H1 (cell line): ENCODE results near the gene SMAD6. TPM values are rescaled to one million over a fixed set of nuclear protein-coding genes. Genes with fewer than 3 reads are reported as not detected.

Source experiments
- CTCF ChIA-PET: fragments of 300-600 bp; sonication (Branson Sonifier 250); formaldehyde crosslinking; loops from one replicate; lab custom pipeline; 2021; ENCODE audit not compliant: partially characterized antibody; lab: Charles Lee
- POLR2A ChIA-PET: fragments of 300-600 bp; sonication (Branson Sonifier 250); formaldehyde crosslinking; loops from one replicate; lab custom pipeline; 2021; ENCODE audit warnings: inconsistent platforms; ENCODE audit not compliant: partially characterized antibody; lab: Charles Lee
- DNase-seq, 2 experiments: peaks; one replicate each; pipeline versions ENCODE4 v3.0.0 to v3.0.0-alpha.2; 2010 to 2022; ENCODE audit warnings: low spot score in 2 of 2, low read depth in 1 of 2, mixed read lengths in 1 of 2
- FAIRE-seq: peaks from 2 replicates; lab custom pipeline; 2011; peaks lifted over from hg19 to GRCh38; lab: Jason Lieb, UNC
- H2AFZ ChIP-seq: 2 replicates; pipeline ENCODE4 v1.8.1; 2012; ENCODE audit warnings: low read length, inconsistent platforms
- H2AK5ac ChIP-seq: 2 replicates; pipeline ENCODE4 v1.6.1; 2013; ENCODE audit warnings: low read depth, low read length
- H2BK120ac ChIP-seq: replicated peaks from 2 replicates; pipeline ENCODE3; 2013; ENCODE audit warnings: low read depth, low read length, inconsistent platforms
- H2BK12ac ChIP-seq: 2 replicates; pipeline ENCODE4 v1.6.1; 2013; ENCODE audit warnings: low read depth, low read length
- H2BK15ac ChIP-seq: 2 replicates; pipeline ENCODE4 v1.6.1; 2013; ENCODE audit warnings: low read length
- H2BK20ac ChIP-seq: 2 replicates; pipeline ENCODE4 v1.6.1; 2013; ENCODE audit warnings: low read length
- H2BK5ac ChIP-seq: 2 replicates; pipeline ENCODE4 v1.6.1; 2013; ENCODE audit warnings: low read depth, low read length
- H3K14ac ChIP-seq: 2 replicates; pipeline ENCODE4 v1.6.1; 2013; ENCODE audit warnings: inconsistent platforms; ENCODE audit not compliant: insufficient read length
- H3K18ac ChIP-seq: 2 replicates; pipeline ENCODE4 v1.6.1; 2013; ENCODE audit warnings: low read length; ENCODE audit errors: extremely low read depth
- H3K23ac ChIP-seq: 2 replicates; pipeline ENCODE4 v1.6.1; 2013; ENCODE audit warnings: inconsistent platforms; ENCODE audit not compliant: insufficient read length
- H3K23me2 ChIP-seq: 2 replicates; pipeline ENCODE4 v1.6.1; 2013; ENCODE audit warnings: low read depth, low read length
- H3K27ac ChIP-seq: 2 replicates; pipeline ENCODE4 v1.6.1; 2011; ENCODE audit warnings: low read depth, low read length, inconsistent platforms
- H3K27me3 ChIP-seq, 4 experiments: replicated peaks in 1 of 4; 1 replicate in 1 of 4; 2 replicates in 3 of 4; pipeline versions ENCODE4 v1.6.1 to v1.8.1; 2011 to 2013; ENCODE audit warnings: low read length in 3 of 4, mild to moderate bottlenecking in 3 of 4, inconsistent platforms in 2 of 4, mixed read lengths in 2 of 4, moderate library complexity in 1 of 4; ENCODE audit not compliant: control insufficient read depth in 3 of 4, insufficient read depth in 3 of 4; ENCODE audit errors: extremely low read depth in 1 of 4
- H3K36me3 ChIP-seq, 4 experiments: 2 replicates each; pipeline versions ENCODE4 v1.6.1 to v1.8.1; 2011 to 2013; ENCODE audit warnings: mild to moderate bottlenecking in 4 of 4, low read length in 3 of 4, moderate library complexity in 2 of 4, control low read depth in 1 of 4, inconsistent platforms in 1 of 4; ENCODE audit not compliant: insufficient read depth in 4 of 4, control insufficient read depth in 2 of 4
- H3K4ac ChIP-seq: replicated peaks from 2 replicates; pipeline ENCODE3; 2013; ENCODE audit warnings: low read length, low read depth, mixed read lengths, inconsistent platforms; ENCODE audit not compliant: insufficient read length
- H3K4me1 ChIP-seq, 4 experiments: replicated peaks in 1 of 4; 1 replicate in 1 of 4; 2 replicates in 3 of 4; pipeline versions ENCODE4 v1.6.1 to v1.8.1; 2011 to 2013; ENCODE audit warnings: low read length in 3 of 4, inconsistent platforms in 2 of 4, mixed read lengths in 1 of 4; ENCODE audit not compliant: insufficient read depth in 4 of 4, control insufficient read depth in 3 of 4
- H3K4me2 ChIP-seq, 2 experiments: 2 replicates each; pipeline versions ENCODE4 v1.6.1 to v1.8.1; 2011 to 2013; ENCODE audit warnings: low read depth in 2 of 2, low read length in 2 of 2, control low read depth in 1 of 2, inconsistent platforms in 1 of 2, mild to moderate bottlenecking in 1 of 2; ENCODE audit not compliant: insufficient read depth in 1 of 2
- H3K4me3 ChIP-seq, 4 experiments: fragments of 200-600, 300-600 bp in 1 of 4; sonication (generic), shearing (Covaris generic), sonication (Bioruptor Twin) in 1 of 4; 2 replicates each; pipeline versions ENCODE4 v1.5.1 to v1.8.1; 2011 to 2016; ENCODE audit warnings: low read length in 4 of 4, low read depth in 3 of 4, control low read depth in 2 of 4, inconsistent platforms in 2 of 4, mild to moderate bottlenecking in 2 of 4, mixed read lengths in 1 of 4, moderate library complexity in 1 of 4; ENCODE audit not compliant: insufficient read depth in 2 of 4; ENCODE audit errors: extremely low read depth in 1 of 4
- H3K56ac ChIP-seq: replicated peaks from 2 replicates; pipeline ENCODE3; 2013; ENCODE audit warnings: low read depth, mild to moderate bottlenecking, mixed read lengths, low read length, inconsistent platforms; ENCODE audit not compliant: insufficient read length
- H3K79me1 ChIP-seq: 2 replicates; pipeline ENCODE4 v1.6.1; 2013; ENCODE audit warnings: low read depth, low read length, control low read depth
- H3K79me2 ChIP-seq, 2 experiments: 2 replicates each; pipeline versions ENCODE4 v1.6.1 to v1.8.1; 2012 to 2013; ENCODE audit warnings: low read length in 2 of 2, mild to moderate bottlenecking in 2 of 2, inconsistent platforms in 1 of 2; ENCODE audit not compliant: insufficient read depth in 2 of 2, control insufficient read depth in 1 of 2
- H3K9ac ChIP-seq, 4 experiments: replicated peaks in 1 of 4; 1 replicate in 1 of 4; 2 replicates in 3 of 4; pipeline versions ENCODE4 v1.6.1 to v1.8.1; 2011 to 2013; ENCODE audit warnings: low read depth in 3 of 4, low read length in 3 of 4, control low read depth in 2 of 4, mild to moderate bottlenecking in 2 of 4, moderate library complexity in 2 of 4, inconsistent platforms in 1 of 4; ENCODE audit errors: extremely low read depth in 1 of 4
- H3K9me3 ChIP-seq, 2 experiments: 2 replicates each; pipeline versions ENCODE4 v1.6.1 to v1.8.1; 2012 to 2013; ENCODE audit warnings: mild to moderate bottlenecking in 2 of 2, moderate library complexity in 2 of 2, control low read depth in 1 of 2, inconsistent platforms in 1 of 2, low read depth in 1 of 2, low read length in 1 of 2, mixed read lengths in 1 of 2; ENCODE audit not compliant: insufficient read depth in 2 of 2
- H4K20me1 ChIP-seq, 2 experiments: replicated peaks in 1 of 2; 2 replicates each; pipeline versions ENCODE3 to v1.8.1; 2011 to 2013; ENCODE audit warnings: inconsistent platforms in 2 of 2, low read length in 2 of 2, mild to moderate bottlenecking in 1 of 2; ENCODE audit not compliant: insufficient read depth in 2 of 2, control insufficient read depth in 1 of 2
- H4K5ac ChIP-seq: 2 replicates; pipeline ENCODE4 v1.6.1; 2013; ENCODE audit warnings: low read length, low read depth, mixed read lengths, inconsistent platforms; ENCODE audit not compliant: insufficient read length
- H4K8ac ChIP-seq: 2 replicates; pipeline ENCODE4 v1.8.0; 2013; ENCODE audit warnings: mild to moderate bottlenecking, moderate library complexity, low read length, inconsistent platforms; ENCODE audit not compliant: insufficient read depth; ENCODE audit errors: extremely low read depth
- H4K91ac ChIP-seq: replicated peaks from 2 replicates; pipeline ENCODE3; 2013; ENCODE audit warnings: low read length, mixed read lengths, inconsistent platforms; ENCODE audit not compliant: insufficient read length
- EGR1 ChIP-seq: IDR thresholded peaks from 2 replicates; pipeline ENCODE4 v1.6.1; 2011; ENCODE audit warnings: low read depth, low read length, borderline replicate concordance
- GTF2F1 ChIP-seq: IDR thresholded peaks from 2 replicates; pipeline ENCODE4 v1.6.1; 2012; ENCODE audit warnings: low read depth, low read length, improper control_type of control experiment, borderline replicate concordance
- HDAC6 ChIP-seq: IDR thresholded peaks from one replicate; pipeline ENCODE4 v1.7.1; 2012; ENCODE audit warnings: low read depth, mild to moderate bottlenecking, inconsistent platforms, low read length, moderate library complexity
- JUN ChIP-seq: IDR thresholded peaks from 2 replicates; pipeline ENCODE4 v1.6.1; 2011; ENCODE audit warnings: low read depth, mild to moderate bottlenecking, improper control_type of control experiment, low read length
- WGBS, 2 experiments: shearing (Covaris generic) in 1 of 2; methylation state at CpG; one replicate each; pipeline versions ENCODE4 v1.1.6 to v1.1.7; 2013 to 2015; ENCODE audit warnings: low lambda C conversion rate in 2 of 2, mixed read lengths in 2 of 2, inconsistent platforms in 1 of 2, low coverage in 1 of 2, missing lambda C conversion rate in 1 of 2; ENCODE audit not compliant: insufficient replicate concordance in 2 of 2, insufficient coverage in 1 of 2, insufficient read length in 1 of 2; ENCODE audit errors: extremely low coverage in 1 of 2, missing lambda C conversion rate in 1 of 2; 5-methylcytosine and 5-hydroxymethylcytosine counted together
- polyA plus RNA-seq, 7 experiments: library from polyadenylated mRNA; depleted of rRNA in 3 of 7; stranded (reverse) in 5 of 7; unstranded in 2 of 7; fragments of >200 nt in 5 of 7; fragments of 200-250 nt in 2 of 7; gene quantifications; 1 replicate in 5 of 7; 2 replicates in 1 of 7; 4 replicates in 1 of 7; pipeline versions ENCODE4 v1.2.1 to v1.2.3, GENCODE V29; 2011 to 2013; ENCODE audit warnings: missing spikeins in 2 of 7, mixed read lengths in 2 of 7
- total RNA-seq: library from RNA; stranded (reverse); fragmentation: NEBNext Ultra II Directional; extraction: Animal tissue kit (Norgen Biotek cat#: 25700); gene quantifications from 2 replicates; pipeline ENCODE4 v1.2.1, GENCODE V29; 2021

Gene SMAD6
- total and polyA plus RNA-seq, 2 of the 8 experiments (the other 6 are each of a cell fraction or from before 2014, with no cell fraction given), result 1.8 to 7.0 TPM

GRCh38 chr15:66822114-66822513 lies 120.1 kb downstream of the SMAD6 start:
- no peak overlapping the region for H2BK5ac ChIP-seq
- H3K23me2 ChIP-seq, result no peaks in the 10 kb centered on the region; the same call in 1 of the 2 replicates
- no peaks in the 10 kb centered on the region for H3K79me2 ChIP-seq
- FAIRE-seq, result no peak
- H3K14ac ChIP-seq, result no peak overlapping the region
- no peak overlapping the region for H3K27ac ChIP-seq
- no peaks in the 10 kb centered on the region for H4K20me1 ChIP-seq
- no peak overlapping the region for H3K23ac ChIP-seq
- H2BK12ac ChIP-seq, result no peak overlapping the region
- no peak overlapping the region for H2AK5ac ChIP-seq
- H2BK120ac ChIP-seq, result no peak overlapping the region
- CTCF ChIA-PET, result interaction anchor here (1.6 to 1.8 kb wide), 2 partner anchors 14 to 16 kb away, joined by 3 read pairs; no protein-coding TSS in a partner anchor
- no peak overlapping the region for H2AFZ ChIP-seq
- H3K4me2 ChIP-seq, result no peak overlapping the region
- DNase-seq, result no peak
- H3K56ac ChIP-seq, result no peak overlapping the region
- H3K36me3 ChIP-seq, result no peaks in the 10 kb centered on the region; a peak in 1 of 8 replicates
- H3K27me3 ChIP-seq, result no peaks in the 10 kb centered on the region
- H3K18ac ChIP-seq, result no peak overlapping the region
- H3K4me1 ChIP-seq, result peaks cover 0 to 10% (median 3%) of the 10 kb centered on the region in 4 experiments; a peak in 5 of 7 replicates
- H3K9me3 ChIP-seq, result no peaks in the 10 kb centered on the region
- no peak for TF ChIP-seq EGR1
- no peak for TF ChIP-seq GTF2F1
- no peak for TF ChIP-seq HDAC6
- TF ChIP-seq JUN, result no peak
- no peaks in the 10 kb centered on the region for H3K79me1 ChIP-seq
- no peak overlapping the region for H4K8ac ChIP-seq
- no peak overlapping the region for H4K5ac ChIP-seq
- no peak overlapping the region for H2BK20ac ChIP-seq
- WGBS, 2 experiments, result 88% methylated on average over 8 of the region's 8 CpGs; no CpG with 5 or more reads in 1 of the 2 experiments
- no peak overlapping the region for H4K91ac ChIP-seq
- POLR2A ChIA-PET, result interaction anchor here (0.6 to 1.8 kb wide), 2 partner anchors 15 to 122 kb away, joined by 3 to 4 read pairs; no protein-coding TSS in a partner anchor
- no peak overlapping the region for H3K4ac ChIP-seq
- H3K9ac ChIP-seq, result no peak overlapping the region
- no peak overlapping the region for H2BK15ac ChIP-seq
- no peak overlapping the region for H3K4me3 ChIP-seq
